HG02981 (cell line): ENCODE results near the gene ETV6.

Experiments used
- ATAC-seq: cut with Tn5 transposase; IDR thresholded peaks from one replicate; pipeline ENCODE4 v1.9.1; 2021; ENCODE audit warnings: mild to moderate bottlenecking, moderate library complexity; ENCODE audit not compliant: unreplicated experiment

ETV6 gene

DNA sequence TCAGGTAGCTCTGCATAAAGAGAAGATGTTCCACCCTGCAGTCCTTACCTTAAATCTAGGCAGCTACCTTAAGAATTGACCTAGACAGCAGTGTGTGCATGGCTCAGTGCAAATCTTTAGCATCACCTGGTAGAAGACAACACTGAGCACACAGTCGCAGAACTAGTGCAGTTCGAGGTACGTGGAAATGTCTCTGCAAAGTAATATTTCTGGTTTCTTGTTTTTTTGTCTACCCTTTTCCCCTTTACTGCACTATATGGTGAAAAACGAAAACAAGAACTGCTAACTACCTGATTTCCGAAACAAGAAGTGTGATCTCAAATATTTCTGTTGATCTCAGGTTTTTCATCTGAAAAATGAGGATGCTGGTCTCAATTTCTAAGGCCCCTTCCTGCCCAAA lies 82.5 kb downstream of the ETV6 start:
- no peak for ATAC-seq

DNA sequence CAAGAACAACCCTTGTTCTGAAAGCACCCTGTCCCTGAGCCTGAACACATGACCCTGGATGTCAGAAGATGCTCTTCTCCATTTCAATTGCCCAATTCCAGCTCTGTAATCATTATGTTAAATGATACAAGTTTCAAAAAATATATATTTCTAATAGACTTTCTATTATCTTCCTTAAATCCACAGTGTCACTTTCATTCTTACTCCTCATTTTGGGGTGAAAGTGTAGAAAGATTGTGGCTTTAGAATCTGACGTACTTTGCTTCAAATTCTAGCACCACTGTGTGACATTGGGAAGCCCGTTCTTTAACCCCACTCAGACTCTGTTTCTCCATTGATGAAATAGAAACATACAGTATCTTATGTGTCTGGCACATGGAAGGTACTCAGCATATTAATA lies 83.2 kb downstream of the ETV6 start:
- no peak for ATAC-seq

DNA sequence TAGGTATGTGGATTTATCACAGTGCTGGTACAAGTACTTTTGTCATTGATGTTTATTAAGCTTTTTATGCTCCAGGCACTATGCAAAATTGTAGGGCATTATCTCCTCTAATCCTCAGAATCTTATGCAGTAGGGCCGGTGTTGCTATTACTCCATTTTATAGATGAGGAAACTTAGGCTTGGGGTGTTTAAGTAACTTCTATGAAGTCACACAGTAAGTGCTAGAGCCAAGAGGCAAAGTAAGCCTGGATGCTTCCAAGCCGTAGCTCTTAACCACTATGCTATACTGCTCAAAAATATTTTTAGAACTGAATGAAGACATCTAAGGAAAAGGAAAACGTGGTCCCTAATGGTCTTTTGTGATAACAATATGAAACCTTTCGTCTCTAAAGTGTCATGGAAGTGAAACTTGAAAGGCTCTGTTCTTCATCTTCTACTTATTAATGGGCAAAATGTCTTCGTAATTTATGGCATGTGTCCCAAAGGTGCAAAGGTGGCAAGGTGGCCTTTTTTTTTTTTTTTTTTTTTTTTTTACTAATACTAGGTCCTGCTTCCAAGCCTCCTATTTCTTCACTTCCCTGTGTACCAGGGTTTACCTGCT lies 85.2 kb downstream of the ETV6 start:
- no peak for ATAC-seq

DNA sequence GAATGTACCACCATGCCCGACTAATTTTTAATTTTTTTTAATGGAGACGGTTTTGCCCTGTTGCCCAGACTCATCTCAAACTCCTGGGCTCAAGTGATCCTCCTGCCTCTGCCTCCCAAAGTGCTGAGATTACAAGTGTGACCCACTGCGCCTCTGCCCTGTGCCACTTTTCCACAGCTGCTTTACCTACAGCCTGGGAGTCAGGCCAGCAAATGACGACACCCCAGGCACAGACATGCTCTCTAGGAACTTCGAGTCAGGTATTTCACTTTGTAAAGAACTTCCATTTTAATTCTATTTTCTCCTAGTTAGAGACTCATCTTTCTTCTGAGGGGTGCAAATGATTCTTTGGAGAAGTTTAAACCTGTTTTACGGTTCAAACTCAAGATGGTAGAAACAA lies 89.0 kb downstream of the ETV6 start:
- ATAC-seq = no peak

DNA sequence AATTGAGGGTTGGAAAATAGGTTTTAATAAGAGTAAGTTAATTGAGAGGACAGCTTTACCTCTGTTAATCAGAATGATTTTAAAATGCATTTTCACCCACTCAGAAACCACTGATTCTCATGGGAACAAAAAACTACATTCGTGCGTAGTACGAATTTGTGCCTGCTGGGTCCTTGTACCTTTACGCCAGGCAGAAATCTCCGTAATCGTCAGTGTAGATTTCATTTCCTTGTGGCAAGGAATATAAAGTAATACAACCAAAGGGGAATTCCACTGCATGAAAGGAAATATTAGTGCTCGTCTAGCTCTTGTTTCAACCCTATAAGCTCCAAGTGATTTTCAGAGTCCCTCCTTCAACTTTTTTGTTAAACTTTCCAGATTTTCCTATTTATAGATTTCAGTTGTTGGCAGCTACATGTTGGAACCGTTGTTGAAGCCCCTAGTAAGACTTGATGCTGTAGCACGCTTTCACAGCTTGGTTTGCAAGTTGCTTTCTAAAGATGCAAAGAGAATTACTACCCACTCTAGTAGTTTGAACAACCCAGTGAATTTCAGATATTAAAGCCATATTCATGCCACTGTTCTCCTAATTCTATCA lies 90.6 kb downstream of the ETV6 start:
- ATAC-seq = no peak

DNA sequence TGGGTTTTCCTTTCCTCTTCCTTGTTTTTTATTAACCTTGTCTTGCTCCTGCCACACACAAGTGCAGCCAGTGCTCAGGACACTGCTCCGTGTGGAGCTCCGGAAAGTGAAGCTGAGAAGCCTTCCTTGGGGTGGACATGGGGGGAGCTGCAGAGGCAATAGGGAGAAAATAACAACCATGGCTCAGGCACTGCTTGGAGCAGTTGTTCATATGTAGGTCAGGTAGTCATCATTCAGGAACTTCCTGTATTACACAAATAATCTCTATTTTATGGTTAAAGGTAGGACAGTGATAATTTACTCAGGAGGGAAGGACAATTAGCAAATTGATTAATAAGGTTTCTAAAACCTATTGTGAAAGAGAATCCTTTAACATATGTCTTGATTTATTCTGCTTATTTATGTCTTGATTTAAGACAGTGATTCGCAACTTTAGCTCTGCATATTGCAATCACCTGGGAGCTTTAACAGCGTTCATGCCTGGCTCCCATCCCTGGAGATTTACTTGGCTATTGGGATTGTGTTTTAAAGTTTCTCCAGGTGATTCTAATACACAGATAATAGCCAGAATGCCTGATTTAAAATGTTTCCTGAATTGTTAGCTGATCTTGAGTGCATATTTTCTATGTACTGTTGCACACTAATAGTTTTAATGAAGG lies 92.1 kb downstream of the ETV6 start:
- no peak for ATAC-seq

DNA sequence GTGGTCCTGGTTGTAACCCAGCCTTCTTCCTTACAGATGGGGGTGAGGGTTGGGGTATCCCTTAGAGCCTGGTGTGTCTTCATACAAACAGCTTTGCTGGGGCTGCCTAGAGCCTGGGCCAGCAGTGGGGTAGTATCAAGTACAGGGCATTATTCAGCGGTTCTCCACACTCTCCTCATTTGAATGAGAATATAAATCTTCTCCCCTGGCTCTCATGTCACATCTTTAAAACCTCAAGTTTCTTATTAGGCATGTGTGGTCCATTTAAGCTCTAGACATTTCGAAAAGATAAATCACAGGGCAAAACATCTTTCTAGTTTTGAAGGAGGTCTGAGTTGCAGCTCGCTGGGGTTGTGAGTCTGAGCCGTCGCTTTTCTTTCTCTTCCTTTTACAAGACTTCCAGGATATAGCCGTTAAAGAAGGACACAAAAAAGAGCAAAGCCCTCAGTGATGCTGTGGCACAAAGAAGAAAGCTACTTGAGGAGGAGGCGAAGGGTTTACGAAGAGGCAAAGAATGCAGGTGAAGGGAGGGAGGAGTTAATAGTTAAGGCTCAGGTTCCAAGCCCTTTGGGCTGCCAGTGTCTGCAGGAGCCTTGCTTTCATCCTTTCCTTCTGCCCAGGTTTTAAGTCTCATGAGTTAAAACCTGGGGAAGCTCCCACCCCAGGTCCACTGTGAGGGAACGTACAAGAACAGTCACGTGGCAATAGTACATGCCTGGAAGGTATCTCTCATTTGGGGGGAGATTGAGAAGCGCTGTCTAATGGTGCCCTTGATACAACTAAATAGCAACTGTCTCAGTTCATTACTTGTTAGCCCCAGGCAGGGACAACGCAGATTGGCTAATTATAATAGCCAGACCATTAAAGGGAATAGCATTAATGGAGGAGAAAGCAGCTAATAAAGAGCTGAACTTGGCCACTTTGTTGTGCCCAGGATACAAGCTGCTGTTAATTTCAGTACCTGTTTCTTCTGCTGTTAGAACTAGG lies 94.2 kb downstream of the ETV6 start:
- ATAC-seq = no peak

DNA sequence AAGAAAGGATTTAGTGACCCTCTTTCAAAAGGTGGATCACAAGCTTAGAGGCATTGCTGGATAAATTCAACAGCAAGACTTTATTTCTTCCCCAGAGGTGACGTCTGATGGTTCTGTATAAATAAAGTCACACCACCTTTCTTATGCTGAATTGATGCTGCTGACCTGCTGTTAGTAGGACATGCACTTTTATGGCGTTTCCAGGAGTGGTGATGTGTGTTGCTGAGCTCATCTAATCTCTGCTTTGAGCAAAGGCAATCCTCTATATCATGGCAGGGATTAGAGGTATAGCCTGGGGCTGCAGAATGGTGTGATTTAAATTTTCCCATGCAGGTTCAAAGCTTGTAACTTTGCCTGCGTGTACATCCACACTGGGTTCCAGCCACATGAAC lies 94.9 kb downstream of the ETV6 start:
- no peak for ATAC-seq

DNA sequence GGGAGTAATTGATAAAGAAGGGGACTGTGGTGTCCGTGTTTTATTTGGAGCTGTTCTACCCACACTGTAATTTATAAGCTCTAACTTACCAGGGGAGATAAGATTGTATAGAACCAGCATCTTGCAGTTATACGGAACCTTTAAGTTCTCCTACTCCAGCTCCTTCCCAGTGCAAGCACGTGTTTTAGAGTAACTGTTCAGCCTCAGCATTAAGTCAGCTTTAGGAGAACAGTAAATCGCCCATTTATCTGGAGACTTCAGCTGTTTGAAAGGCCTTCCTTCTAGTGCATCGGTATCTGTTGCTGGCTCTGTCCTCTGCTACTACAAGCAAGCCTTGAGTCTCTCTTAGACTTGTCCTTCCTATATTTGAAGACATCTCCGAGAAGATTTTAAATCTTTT lies 95.6 kb downstream of the ETV6 start:
- no peak for ATAC-seq

DNA sequence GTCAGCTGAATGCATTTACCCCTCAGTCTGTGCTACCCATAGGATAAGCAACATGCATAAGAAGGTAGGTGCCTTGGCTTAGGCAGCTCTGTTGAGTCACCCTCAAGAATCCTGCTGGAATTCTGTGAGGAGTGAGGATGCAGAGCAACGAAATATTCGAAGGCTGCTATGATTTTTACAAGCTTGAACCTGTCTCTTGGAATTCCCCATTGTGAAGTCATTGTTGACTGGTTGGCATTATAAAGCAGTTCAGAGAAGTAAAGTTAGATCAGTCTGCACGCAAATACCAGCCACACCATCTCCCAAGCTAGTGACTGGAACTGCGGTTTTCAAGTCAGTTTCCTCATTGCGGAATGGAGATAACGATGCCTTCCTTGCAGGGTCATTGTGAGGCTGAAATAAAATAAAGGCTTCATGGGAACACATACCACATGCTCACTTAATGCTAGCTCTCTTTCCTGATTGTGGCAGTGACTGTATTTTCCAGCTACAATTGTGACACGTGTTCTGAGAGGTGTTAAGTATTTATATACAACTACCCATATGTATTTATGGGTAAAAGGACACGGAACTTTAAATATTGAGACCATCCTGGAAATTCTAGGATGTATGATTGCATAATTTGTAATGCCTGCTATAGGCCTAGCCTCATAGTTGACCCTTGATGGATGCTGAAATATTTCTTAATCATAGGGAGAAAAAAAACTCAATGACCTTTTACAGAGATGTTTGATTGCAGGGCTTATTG lies 96.7 kb downstream of the ETV6 start:
- ATAC-seq = no peak

DNA sequence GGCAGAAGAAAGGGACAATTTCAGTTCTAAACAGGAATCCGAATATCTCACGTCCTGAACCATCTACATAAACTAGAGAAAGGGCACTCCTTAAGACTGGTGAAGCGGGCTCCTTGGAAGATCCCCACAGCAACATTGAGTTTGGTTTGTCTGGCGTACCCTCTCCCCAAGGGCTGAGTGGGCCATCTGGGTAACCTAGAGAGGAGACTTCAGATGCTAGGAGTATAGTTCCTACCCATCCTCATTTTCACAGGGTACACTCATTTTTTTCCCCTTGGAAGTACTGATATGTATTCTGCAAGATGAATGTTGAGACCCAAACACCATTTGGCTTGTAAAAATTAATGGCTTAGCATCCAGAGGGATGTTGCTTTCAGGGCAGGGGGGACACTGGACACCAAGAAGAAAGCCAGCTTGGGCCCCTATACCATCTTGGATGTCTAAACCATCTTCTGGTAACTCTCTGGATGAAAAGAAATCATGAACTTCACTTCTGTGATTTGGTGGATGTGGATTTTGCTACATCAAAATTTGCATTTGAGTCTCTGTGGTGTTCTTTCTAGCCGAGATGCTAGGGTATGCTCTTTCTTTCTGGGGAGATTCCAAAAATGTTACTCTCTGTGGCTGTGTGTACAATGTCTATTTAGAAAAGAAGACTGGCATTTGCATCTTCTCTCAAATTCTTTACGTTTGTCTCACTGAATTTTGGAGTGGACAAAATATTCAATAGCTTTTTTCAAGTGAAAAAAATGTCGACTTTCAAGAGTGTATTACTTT lies 97.7 kb downstream of the ETV6 start:
- ATAC-seq = peak; percentile 33

DNA sequence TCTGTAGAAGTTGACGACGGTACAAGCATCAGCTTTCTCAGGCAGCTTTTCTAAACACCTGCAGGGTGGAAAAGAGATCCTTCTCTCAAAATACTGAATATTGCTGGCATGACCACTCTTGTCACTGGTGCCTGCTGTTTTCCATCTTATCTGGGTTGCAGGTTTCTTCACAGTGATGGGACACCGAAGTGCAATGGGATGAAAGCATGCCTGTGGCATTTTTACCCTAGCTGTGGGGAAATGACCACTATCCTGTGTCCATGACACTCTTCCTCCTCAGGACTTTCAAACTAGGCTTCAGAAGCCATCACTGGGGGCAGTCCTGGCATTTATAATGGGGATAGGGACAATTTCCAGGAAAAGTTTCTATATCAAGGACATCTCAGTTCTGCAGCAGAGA lies 98.5 kb downstream of the ETV6 start:
- no peak for ATAC-seq

DNA sequence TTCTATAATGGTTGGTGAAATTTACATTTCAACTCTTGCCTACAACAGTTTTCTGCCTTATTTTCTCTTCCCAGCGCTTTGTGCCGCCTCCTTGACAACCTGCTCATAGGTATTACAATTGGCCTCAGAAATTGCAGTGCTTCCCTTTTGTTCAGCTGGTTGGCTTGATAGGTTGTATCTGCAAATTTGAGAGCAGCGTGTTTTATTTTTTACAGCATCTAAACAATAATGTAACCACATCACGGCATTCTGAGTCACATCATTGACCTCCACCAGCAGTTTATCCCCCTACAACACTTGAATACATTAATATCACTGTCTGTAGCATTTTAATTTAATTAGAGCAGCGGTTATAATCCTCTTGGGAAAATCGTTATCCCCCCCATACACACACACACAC lies 99.4 kb downstream of the ETV6 start:
- no peak for ATAC-seq

DNA sequence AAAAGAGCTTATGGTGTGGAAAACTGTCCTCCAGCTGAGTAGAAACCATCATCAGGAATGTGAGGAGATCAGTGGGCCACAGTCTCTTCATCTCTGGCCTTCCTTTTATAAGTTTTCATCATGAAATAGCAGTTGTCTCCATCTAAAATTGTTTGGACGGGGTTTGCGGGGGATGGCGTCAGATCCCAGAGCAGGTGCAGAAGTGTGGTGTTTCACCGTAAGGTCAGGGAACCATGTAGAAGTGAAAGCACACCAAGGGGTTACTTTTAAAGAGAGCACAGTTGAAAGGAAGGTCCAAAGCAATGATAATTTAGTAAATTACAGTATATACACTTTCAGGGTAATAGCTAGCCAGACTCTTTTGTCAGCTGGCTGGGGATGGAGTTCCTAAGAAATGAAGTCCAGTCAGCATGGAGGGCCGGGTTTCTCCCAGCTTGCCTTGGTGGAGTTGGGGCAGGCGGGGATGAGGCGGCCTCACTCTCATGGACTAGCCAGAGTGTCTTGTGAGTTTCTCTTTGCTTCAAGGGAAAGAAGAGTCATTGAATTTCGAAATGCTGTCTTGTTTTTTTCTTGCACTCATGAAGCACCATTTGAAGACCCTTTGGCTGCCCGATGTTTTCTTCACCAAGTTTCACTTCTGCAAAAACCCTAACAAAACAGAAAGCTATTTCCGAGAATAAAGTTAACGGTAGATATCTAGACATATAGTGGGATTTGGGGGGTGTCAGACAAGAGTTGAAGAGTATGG lies 100.6 kb downstream of the ETV6 start:
- ATAC-seq = peak; percentile 50

DNA sequence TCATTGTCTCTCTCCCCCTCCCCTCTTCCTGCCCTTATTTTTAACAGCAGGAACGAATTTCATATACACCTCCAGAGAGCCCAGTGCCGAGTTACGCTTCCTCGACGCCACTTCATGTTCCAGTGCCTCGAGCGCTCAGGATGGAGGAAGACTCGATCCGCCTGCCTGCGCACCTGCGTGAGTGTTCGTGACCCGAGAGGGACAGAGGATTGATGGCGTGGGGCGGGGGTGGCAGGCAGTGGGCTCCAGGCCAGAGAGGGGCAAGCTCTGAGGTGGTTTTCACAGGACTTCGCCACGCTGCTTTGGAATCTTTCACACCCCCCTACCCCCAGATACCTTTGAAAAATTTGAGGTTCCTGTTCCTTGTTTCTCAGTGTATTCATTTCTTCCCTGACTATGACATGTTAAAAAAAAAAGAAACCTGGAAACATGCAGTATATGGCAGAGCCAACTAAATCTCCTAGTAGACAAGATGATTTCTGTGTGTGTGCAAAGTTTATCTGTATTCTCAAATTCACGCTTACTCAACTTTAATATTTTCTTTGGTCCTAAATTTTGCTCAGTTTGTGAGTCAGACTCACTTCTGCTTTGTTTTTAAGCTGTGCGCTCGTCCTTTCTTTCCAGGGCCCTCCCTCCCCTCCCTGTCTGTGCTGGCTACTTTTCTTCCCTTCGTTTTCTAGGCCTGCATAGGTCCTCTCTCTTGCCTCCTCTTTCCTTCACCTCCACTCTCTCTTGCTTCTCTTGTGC lies 103.1 kb downstream of the ETV6 start:
- no peak for ATAC-seq

DNA sequence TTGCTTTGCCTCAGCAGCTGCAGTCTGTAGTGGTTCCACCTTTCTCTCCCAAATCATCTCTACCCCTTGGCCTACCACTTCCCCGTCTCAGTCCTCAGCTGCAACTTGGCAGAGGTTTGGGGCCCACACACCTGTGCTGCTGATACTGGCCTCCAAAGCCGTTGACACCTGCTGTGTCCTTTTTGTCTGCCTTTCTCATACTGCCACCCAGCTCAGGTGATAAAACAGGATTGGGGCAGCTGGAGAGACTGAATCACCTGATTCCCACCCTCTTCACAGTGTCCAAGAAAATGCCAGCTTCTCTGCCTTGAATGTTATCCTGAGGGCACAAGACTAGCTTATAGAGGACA lies 103.7 kb downstream of the ETV6 start:
- ATAC-seq = no peak

DNA sequence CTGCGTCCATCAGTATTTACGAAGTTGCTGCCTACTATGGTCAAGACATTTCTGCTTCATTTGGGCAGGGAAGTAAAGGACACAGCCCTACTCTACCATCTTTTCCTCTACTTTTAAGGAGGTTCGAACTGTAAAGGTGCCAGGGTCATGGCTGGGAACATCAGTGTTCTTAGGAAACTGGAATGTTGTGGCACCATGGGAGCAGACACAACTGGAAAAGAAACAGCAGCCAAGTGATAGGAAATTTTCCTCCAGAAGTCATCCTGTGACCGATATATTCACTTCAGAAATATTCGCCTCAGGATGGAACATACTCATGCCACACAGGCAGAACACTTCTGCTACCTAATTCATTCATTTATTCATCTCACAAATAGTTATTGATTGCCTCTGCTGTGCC lies 104.4 kb downstream of the ETV6 start:
- no peak for ATAC-seq

DNA sequence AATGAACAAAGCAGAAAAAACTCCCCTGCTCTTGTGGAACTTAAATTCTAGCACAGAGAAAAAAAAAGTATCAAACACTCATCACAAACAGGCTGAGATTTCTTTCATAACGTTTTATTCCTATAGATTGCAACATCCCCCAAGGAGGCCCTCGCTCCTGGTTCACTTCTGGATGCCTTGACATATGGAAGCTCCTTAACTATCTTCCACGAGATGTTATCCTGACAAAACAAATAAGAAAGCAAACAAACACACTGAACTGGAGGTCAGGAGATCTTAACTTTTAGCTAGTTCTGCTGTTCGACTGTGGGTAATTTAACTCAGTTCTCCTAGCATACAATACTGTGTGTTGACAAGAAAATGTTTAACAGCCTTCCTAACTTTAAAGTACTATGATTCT lies 104.8 kb downstream of the ETV6 start:
- ATAC-seq = no peak
